DOHH2 (cell line): ENCODE data around the gene ACSS2.

Source experiments
- CTCF ChIP-seq: fragments of 200-600 bp; sonication (generic); IDR thresholded peaks from one replicate; pipeline ENCODE4 v1.5.1; 2014; ENCODE audit warnings: antibody characterized with exemption, mild to moderate bottlenecking, low read depth, low read length; ENCODE audit not compliant: poor library complexity, severe bottlenecking
- EZH2phosphoT487 ChIP-seq: fragments of 200-600 bp; sonication (generic); IDR thresholded peaks from 2 replicates; pipeline ENCODE4 v1.6.1; 2017; ENCODE audit warnings: borderline replicate concordance, mild to moderate bottlenecking, antibody characterized with exemption, low read length, moderate library complexity, mixed read lengths

- no peak for TF ChIP-seq EZH2phosphoT487
- no peak for TF ChIP-seq CTCF
These were observed 7.8 kb downstream of the ACSS2 start for GRCh38 chr20:34884260-34884659.
